ENCODE results near the gene AKAP6. TPM values are rescaled to one million over a fixed set of nuclear protein-coding genes. Genes with fewer than 3 reads are reported as not detected.

The AKAP6 gene
- total RNA-seq, 1 experiment from 2014 or later: 2.3 TPM

DNA sequence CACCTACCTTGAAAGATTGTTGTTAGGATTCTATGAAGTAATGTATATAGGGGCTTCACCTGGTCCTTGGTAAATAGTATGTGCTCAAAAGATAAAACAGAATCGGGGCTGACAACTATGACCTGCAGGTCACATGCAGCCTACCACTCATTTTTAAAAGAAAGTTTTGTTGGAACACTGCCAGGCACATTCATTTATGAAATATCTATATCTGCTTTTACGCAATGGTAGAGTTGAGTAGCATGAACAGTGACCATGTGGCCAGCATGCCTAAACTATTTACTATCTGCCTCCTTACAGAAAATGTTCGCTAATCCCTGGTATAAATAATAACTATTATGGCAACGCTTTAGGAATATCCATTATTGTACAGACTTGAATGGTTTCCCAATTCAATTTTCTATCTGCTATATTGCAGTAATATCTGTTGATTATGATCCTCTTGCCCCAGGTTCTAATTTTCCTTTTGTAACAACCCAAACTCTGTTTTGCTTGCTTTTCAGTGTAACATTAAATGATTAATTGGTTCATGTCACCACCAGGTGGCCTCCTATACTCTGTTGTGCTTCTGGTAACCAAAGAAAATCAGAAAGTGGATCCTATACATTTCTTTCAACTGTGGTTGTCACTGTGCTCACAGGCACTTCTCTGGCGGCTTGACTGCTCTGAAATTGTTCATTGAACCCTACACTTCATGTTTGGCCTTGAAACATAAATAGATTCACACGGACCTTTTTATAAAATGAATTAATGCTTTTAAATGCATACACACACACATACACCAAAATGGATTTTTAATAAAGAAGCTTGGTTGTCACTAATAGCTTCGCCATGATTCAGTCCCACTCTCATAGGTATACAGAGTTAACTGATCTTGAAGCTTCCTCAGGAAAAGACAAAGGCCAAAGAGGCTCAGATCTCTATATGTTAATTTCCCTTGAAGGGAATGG is 381.9 kb downstream of the AKAP6 start:
- no TSS peak for BruUV-seq (replicated peaks)
- no peaks in the 10 kb centered on the region for H3K9me3 Mint-ChIP-seq (ENCODE audit: unreplicated experiment)
- H3K36me3 Mint-ChIP-seq (ENCODE audit: insufficient read depth, unreplicated experiment): no peaks in the 10 kb centered on the region
- no peaks in the 10 kb centered on the region for H3K27me3 Mint-ChIP-seq (ENCODE audit: insufficient read depth, unreplicated experiment)
- CTCF ChIA-PET: interaction anchor here (0.5 to 1.4 kb wide), 18 partner anchors 9 to 1590 kb away, joined by 3 to 8 read pairs (median 4); no protein-coding TSS in a partner anchor
- intact Hi-C loops (cut with micrococcal nuclease): loop anchor here (1.0 to 5.0 kb wide), 5 partner anchors 122 to 1386 kb away; no protein-coding TSS in a partner anchor
- TF ChIP-seq, protein P1, sequence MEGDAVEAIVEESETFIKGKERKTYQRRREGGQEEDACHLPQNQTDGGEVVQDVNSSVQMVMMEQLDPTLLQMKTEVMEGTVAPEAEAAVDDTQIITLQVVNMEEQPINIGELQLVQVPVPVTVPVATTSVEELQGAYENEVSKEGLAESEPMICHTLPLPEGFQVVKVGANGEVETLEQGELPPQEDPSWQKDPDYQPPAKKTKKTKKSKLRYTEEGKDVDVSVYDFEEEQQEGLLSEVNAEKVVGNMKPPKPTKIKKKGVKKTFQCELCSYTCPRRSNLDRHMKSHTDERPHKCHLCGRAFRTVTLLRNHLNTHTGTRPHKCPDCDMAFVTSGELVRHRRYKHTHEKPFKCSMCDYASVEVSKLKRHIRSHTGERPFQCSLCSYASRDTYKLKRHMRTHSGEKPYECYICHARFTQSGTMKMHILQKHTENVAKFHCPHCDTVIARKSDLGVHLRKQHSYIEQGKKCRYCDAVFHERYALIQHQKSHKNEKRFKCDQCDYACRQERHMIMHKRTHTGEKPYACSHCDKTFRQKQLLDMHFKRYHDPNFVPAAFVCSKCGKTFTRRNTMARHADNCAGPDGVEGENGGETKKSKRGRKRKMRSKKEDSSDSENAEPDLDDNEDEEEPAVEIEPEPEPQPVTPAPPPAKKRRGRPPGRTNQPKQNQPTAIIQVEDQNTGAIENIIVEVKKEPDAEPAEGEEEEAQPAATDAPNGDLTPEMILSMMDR (IDR thresholded peaks at IDR 0.05; ENCODE audit: unreplicated experiment): peak; percentile 56
- DNase-seq (ENCODE audit: unreplicated experiment): peak; percentile 56
- H3K4me1 Mint-ChIP-seq (ENCODE audit: insufficient read depth, unreplicated experiment): peaks cover 6% of the 10 kb centered on the region
- POLR2A ChIA-PET: no interaction called here
- no peak overlapping the region for H3K4me3 Mint-ChIP-seq (ENCODE audit: unreplicated experiment)
- no peak overlapping the region for H3K27ac Mint-ChIP-seq (ENCODE audit: low read depth, unreplicated experiment)

DNA sequence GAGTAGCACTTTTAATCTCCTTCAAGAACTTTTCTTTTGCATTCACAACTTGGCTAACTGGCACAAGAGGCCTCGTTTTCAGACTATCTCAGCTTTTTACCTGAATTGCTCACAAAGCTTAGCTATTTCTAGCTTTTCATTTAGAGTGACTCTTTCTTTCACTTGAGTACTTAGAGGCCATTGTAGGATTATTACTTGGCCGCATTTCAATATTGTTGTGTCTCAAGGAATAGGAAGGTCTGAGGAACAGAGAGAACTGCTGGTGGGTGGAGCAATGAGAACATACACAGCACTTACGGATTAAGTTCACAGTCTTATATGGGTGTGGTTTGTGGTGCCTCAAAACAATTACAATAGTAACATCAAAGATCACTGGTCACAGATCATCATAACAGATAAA is 384.8 kb downstream of the AKAP6 start:
- Mint-ChIP-seq H3K9me3 (ENCODE audit: unreplicated experiment) (no peaks in the 10 kb centered on the region), H3K27ac (ENCODE audit: low read depth, unreplicated experiment) (no peak overlapping the region), H3K36me3 (ENCODE audit: insufficient read depth, unreplicated experiment) (no peaks in the 10 kb centered on the region), H3K4me1 (ENCODE audit: insufficient read depth, unreplicated experiment) (peaks cover 6% of the 10 kb centered on the region), H3K27me3 (ENCODE audit: insufficient read depth, unreplicated experiment) (no peaks in the 10 kb centered on the region), H3K4me3 (ENCODE audit: unreplicated experiment) (no peak overlapping the region)
- ChIA-PET POLR2A (interaction anchor here (0.6 kb wide), 1 partner anchor 1235 kb away, joined by 4 read pairs; no protein-coding TSS in a partner anchor), CTCF (interaction anchor here (0.6 kb wide), 1 partner anchor 1739 kb away, joined by 4 read pairs; no protein-coding TSS in a partner anchor)
- BruUV-seq (replicated peaks): no TSS peak
- DNase-seq (ENCODE audit: unreplicated experiment): no peak
- intact Hi-C loops (cut with micrococcal nuclease): loop anchor here (5.0 kb wide), 1 partner anchor 1383 kb away; no protein-coding TSS in a partner anchor
- TF ChIP-seq, protein P1 (IDR thresholded peaks at IDR 0.05; ENCODE audit: unreplicated experiment): no peak

DNA sequence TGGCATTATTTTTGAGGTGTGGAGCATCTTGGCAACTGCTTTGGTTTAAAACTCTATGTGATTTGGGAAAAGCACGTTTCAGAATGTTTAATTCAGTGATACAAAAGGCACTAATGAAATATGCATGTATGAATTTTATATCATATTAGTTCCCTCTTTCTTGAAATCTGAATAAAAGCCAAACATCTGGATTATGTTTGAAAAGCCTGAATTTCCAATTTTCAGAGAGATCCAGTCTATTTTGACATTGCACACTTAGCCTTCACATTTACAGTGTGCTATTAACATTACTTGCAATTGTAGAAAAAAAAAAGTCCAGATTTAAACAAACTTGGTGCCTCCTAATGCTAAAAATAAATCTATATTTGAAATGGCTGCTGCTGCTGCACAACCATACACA is 390.5 kb downstream of the AKAP6 start:
- TF ChIP-seq, protein P1 (IDR thresholded peaks at IDR 0.05; ENCODE audit: unreplicated experiment): no peak
- intact Hi-C loops (cut with micrococcal nuclease): no loop called here
- no peak overlapping the region for H3K27ac Mint-ChIP-seq (ENCODE audit: low read depth, unreplicated experiment)
- no peaks in the 10 kb centered on the region for H3K27me3 Mint-ChIP-seq (ENCODE audit: insufficient read depth, unreplicated experiment)
- ChIA-PET CTCF (interaction anchor here (0.7 to 1.3 kb wide), 2 partner anchors 8 to 130 kb away, joined by 3 to 5 read pairs; no protein-coding TSS in a partner anchor), POLR2A (no interaction called here)
- H3K4me1 Mint-ChIP-seq (ENCODE audit: insufficient read depth, unreplicated experiment): no peaks in the 10 kb centered on the region
- no peak overlapping the region for H3K4me3 Mint-ChIP-seq (ENCODE audit: unreplicated experiment)
- H3K9me3 Mint-ChIP-seq (ENCODE audit: unreplicated experiment): no peaks in the 10 kb centered on the region
- DNase-seq (ENCODE audit: unreplicated experiment): no peak
- BruUV-seq (replicated peaks): no TSS peak
- no peaks in the 10 kb centered on the region for H3K36me3 Mint-ChIP-seq (ENCODE audit: insufficient read depth, unreplicated experiment)

DNA sequence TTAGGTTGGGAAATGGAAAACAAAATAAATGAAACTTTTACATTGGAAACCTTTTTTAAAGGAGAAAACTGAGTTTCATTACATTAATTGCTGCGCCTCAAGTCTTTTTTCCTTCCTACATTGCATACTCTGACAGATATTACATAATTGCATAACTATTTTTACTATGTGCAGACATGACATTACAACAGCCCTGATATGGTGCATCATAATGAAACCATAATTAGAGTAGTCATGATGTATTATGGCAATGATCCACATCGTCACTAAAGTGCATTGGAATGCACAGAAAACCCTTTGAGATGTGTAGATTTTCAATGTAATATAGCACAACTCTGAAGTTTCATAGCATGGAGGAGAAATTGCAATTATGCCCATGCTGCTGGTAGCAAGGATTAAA is 391.8 kb downstream of the AKAP6 start:
- Mint-ChIP-seq H3K9me3 (ENCODE audit: unreplicated experiment) (no peaks in the 10 kb centered on the region), H3K4me3 (ENCODE audit: unreplicated experiment) (no peak overlapping the region), H3K4me1 (ENCODE audit: insufficient read depth, unreplicated experiment) (peaks cover 6% of the 10 kb centered on the region), H3K27me3 (ENCODE audit: insufficient read depth, unreplicated experiment) (no peaks in the 10 kb centered on the region), H3K36me3 (ENCODE audit: insufficient read depth, unreplicated experiment) (no peaks in the 10 kb centered on the region), H3K27ac (ENCODE audit: low read depth, unreplicated experiment) (no peak overlapping the region)
- peak; percentile 15 for DNase-seq (ENCODE audit: unreplicated experiment)
- POLR2A ChIA-PET: interaction anchor here (0.9 kb wide), 1 partner anchor 12 kb away, joined by 3 read pairs; no protein-coding TSS in a partner anchor
- CTCF ChIA-PET: interaction anchor here (1.2 kb wide), 1 partner anchor 14 kb away, joined by 3 read pairs; no protein-coding TSS in a partner anchor
- intact Hi-C loops (cut with micrococcal nuclease): no loop called here
- TF ChIP-seq, protein P1 (IDR thresholded peaks at IDR 0.05; ENCODE audit: unreplicated experiment): no peak
- BruUV-seq (replicated peaks): no TSS peak
